ENCODE data around the gene TRPV4.

Gene TRPV4

GRCh38 chr12:109781668-109782325 is 51.4 kb downstream of the TRPV4 start:
- in situ Hi-C loops (cut with MboI; ENCODE audit: low sequenced_read_pairs): no loop called here

- in situ Hi-C loops (cut with MboI; ENCODE audit: low sequenced_read_pairs): no loop called here
These were observed 53.8 kb downstream of the TRPV4 start for GRCh38 chr12:109779382-109779781.

GRCh38 chr12:109778684-109779083 is 54.5 kb downstream of the TRPV4 start:
- in situ Hi-C loops (cut with MboI; ENCODE audit: low sequenced_read_pairs): no loop called here

GRCh38 chr12:109777544-109777943 is 55.7 kb downstream of the TRPV4 start:
- in situ Hi-C loops (cut with MboI; ENCODE audit: low sequenced_read_pairs): no loop called here

- in situ Hi-C loops (cut with MboI; ENCODE audit: low sequenced_read_pairs): no loop called here
These were observed 56.6 kb downstream of the TRPV4 start for GRCh38 chr12:109776624-109777023.

GRCh38 chr12:109775172-109775881 is 57.9 kb downstream of the TRPV4 start:
- in situ Hi-C loops (cut with MboI; ENCODE audit: low sequenced_read_pairs): no loop called here

GRCh38 chr12:109773384-109774011 is 59.7 kb downstream of the TRPV4 start:
- in situ Hi-C loops (cut with MboI; ENCODE audit: low sequenced_read_pairs): no loop called here

- in situ Hi-C loops (cut with MboI; ENCODE audit: low sequenced_read_pairs): no loop called here
These were observed 60.4 kb downstream of the TRPV4 start for GRCh38 chr12:109772622-109773321.

GRCh38 chr12:109771746-109772621 is 61.2 kb downstream of the TRPV4 start:
- in situ Hi-C loops (cut with MboI; ENCODE audit: low sequenced_read_pairs): no loop called here

- in situ Hi-C loops (cut with MboI; ENCODE audit: low sequenced_read_pairs): no loop called here
These were observed 62.1 kb downstream of the TRPV4 start for GRCh38 chr12:109770861-109771670.

- in situ Hi-C loops (cut with MboI; ENCODE audit: low sequenced_read_pairs): no loop called here
These were observed 62.9 kb downstream of the TRPV4 start for GRCh38 chr12:109770104-109770860.

- in situ Hi-C loops (cut with MboI; ENCODE audit: low sequenced_read_pairs): no loop called here
These were observed 64.1 kb downstream of the TRPV4 start for GRCh38 chr12:109768901-109769670.

- in situ Hi-C loops (cut with MboI; ENCODE audit: low sequenced_read_pairs): no loop called here
These were observed 65.0 kb downstream of the TRPV4 start for GRCh38 chr12:109767991-109768900.

GRCh38 chr12:109767456-109767855 is 65.7 kb downstream of the TRPV4 start:
- in situ Hi-C loops (cut with MboI; ENCODE audit: low sequenced_read_pairs): no loop called here

GRCh38 chr12:109766251-109766778 is 66.9 kb downstream of the TRPV4 start:
- in situ Hi-C loops (cut with MboI; ENCODE audit: low sequenced_read_pairs): no loop called here

- in situ Hi-C loops (cut with MboI; ENCODE audit: low sequenced_read_pairs): no loop called here
These were observed 67.8 kb downstream of the TRPV4 start for GRCh38 chr12:109765446-109765810.

Data from hTERT RPE-1 (cell line).